K562 (cell line): ENCODE results near the gene GLYATL3. TPM values are rescaled to one million over a fixed set of nuclear protein-coding genes. Genes with fewer than 3 reads are reported as not detected.

Experiments used
- ATF2 ChIP-seq: sonication (generic); formaldehyde crosslinking; IDR thresholded peaks from 2 replicates; pipeline ENCODE4 v1.8.1; 2022; ENCODE audit warnings: missing genetic modification reagents
- E2F8 ChIP-seq: fragments of 450-650 bp; IDR thresholded peaks from 2 replicates; pipeline ENCODE4 v1.7.1; 2018; ENCODE audit warnings: mild to moderate bottlenecking, low read depth; ENCODE audit not compliant: partially characterized antibody
- HNRNPL ChIP-seq: fragments of 200-400 bp; formaldehyde crosslinking; IDR thresholded peaks from 2 replicates; pipeline ENCODE4 v1.6.1; 2017; ENCODE audit warnings: low read depth, mild to moderate bottlenecking, low read length
- L3MBTL2 ChIP-seq: fragments of 450-650 bp; IDR thresholded peaks from 2 replicates; pipeline ENCODE4 v1.6.1; 2016; ENCODE audit warnings: mild to moderate bottlenecking, moderate library complexity
- NBN ChIP-seq: fragments of 450-650 bp; IDR thresholded peaks from 2 replicates; pipeline ENCODE4 v1.6.1; 2016; ENCODE audit warnings: low read depth, mild to moderate bottlenecking
- POLR2H ChIP-seq: IDR thresholded peaks from 2 replicates; pipeline ENCODE4 v1.6.1; 2016; ENCODE audit warnings: missing genetic modification characterization, low read depth, mild to moderate bottlenecking, control low read depth, missing compliant biosample characterization, moderate library complexity
- PREB ChIP-seq: sonication (generic); formaldehyde crosslinking; IDR thresholded peaks from 2 replicates; pipeline ENCODE4 v1.8.1; 2023; ENCODE audit warnings: mild to moderate bottlenecking, missing genetic modification reagents
- SPI1 ChIP-seq: IDR thresholded peaks from 2 replicates; pipeline ENCODE4 v1.6.1; 2011; ENCODE audit warnings: low read depth, low read length, control low read depth, borderline replicate concordance
- SREBF2 ChIP-seq: sonication (generic); formaldehyde crosslinking; IDR thresholded peaks from 2 replicates; pipeline ENCODE4 v1.4.0; 2020; ENCODE audit warnings: mild to moderate bottlenecking, missing genetic modification reagents
- THRAP3 ChIP-seq: fragments of 450-650 bp; IDR thresholded peaks from 2 replicates; pipeline ENCODE4 v1.6.1; 2016; ENCODE audit warnings: mild to moderate bottlenecking, inconsistent platforms, borderline replicate concordance
- TRIM24 ChIP-seq, 2 experiments: fragments of 450-650 bp; IDR thresholded peaks; 2 replicates each; pipeline ENCODE4 v1.6.1; 2016
- U2AF2 ChIP-seq: fragments of 200-400 bp; formaldehyde crosslinking; optimal IDR thresholded peaks from 2 replicates; pipeline ENCODE3; 2017; ENCODE audit warnings: low read depth, mild to moderate bottlenecking, low read length
- ZBTB11 ChIP-seq, 3 experiments: fragments of 200-800 bp in 1 of 3; fragments of 250-450 bp in 1 of 3; fragments of 450-650 bp in 1 of 3; sonication (Bioruptor Pico) in 1 of 3; sonication (Bioruptor generic) in 1 of 3; formaldehyde crosslinking in 1 of 3; IDR thresholded peaks; 2 replicates each; pipeline versions ENCODE4 v1.6.1 to v1.8.0; 2016 to 2022; ENCODE audit warnings: mild to moderate bottlenecking in 2 of 3, missing genetic modification characterization in 2 of 3, missing compliant biosample characterization in 1 of 3, moderate library complexity in 1 of 3
- ZBTB43 ChIP-seq: sonication (generic); formaldehyde crosslinking; IDR thresholded peaks from 2 replicates; pipeline ENCODE4 v1.8.0; 2023; ENCODE audit warnings: mild to moderate bottlenecking, missing genetic modification reagents
- ZEB2 ChIP-seq: fragments of 450-650 bp; IDR thresholded peaks from 2 replicates; pipeline ENCODE4 v1.6.1; 2016
- ZNF76 ChIP-seq: fragments of 250-450 bp; sonication (Bioruptor Pico); IDR thresholded peaks from 2 replicates; pipeline ENCODE4 v1.4.0; 2020; ENCODE audit warnings: mild to moderate bottlenecking, moderate library complexity, borderline replicate concordance
- polyA plus RNA-seq, 8 experiments: library from polyadenylated mRNA; depleted of rRNA in 4 of 8; stranded (reverse) in 5 of 8; unstranded in 3 of 8; fragments of >200 nt; fragmentation: Nextera tagmentation in 2 of 8; fragmentation: Illumina TruSeq in 1 of 8; extraction: Ambion mirVana in 2 of 8; extraction: Trizol in 1 of 8; gene quantifications; 2 replicates each; pipeline versions ENCODE4 v1.2.1 to v1.2.3, GENCODE V29; 2011 to 2014; ENCODE audit warnings: inconsistent platforms in 1 of 8, missing spikeins in 1 of 8
- total RNA-seq, 7 experiments: library from RNA; depleted of rRNA in 6 of 7; stranded (reverse); fragments of >200 nt in 6 of 7; fragmentation: Illumina TruSeq in 2 of 7; extraction: Trizol in 2 of 7; gene quantifications; 2 replicates each; pipeline versions ENCODE4 v1.2.1 to v1.2.3, GENCODE V29; 2011 to 2021; ENCODE audit warnings: low replicate concordance in 1 of 7

The GLYATL3 gene
- total and polyA plus RNA-seq, 9 of the 15 experiments (the other 6 are each of a cell fraction or from before 2014, with no cell fraction given), result not detected

GRCh38 chr6:49462927-49463611, 36.7 kb upstream of the GLYATL3 start, which contains the start of the genes CENPQ and MMUT (continued):
- TF ChIP-seq POLR2H (tag) (peak; percentile 89), ZNF76 (0 out of 2 replicates have a peak, but pooled peaks have one; percentile 10), U2AF2 (no peak), SPI1 (peak; percentile 88), HNRNPL (no peak), PREB (CRISPR knock-in tag) (no peak), TRIM24 (IDR thresholded peaks at IDR 0.05) (peak in 1 of 2 experiments; percentile 54; a peak in 2 of 4 replicates), L3MBTL2 (peak; percentile 59; the same call in 1 of the 2 replicates), NBN (peak; percentile 94), E2F8 (peak; percentile 97), THRAP3 (0 out of 2 replicates have a peak, but pooled peaks have one; percentile 17), ZBTB43 (CRISPR knock-in tag) (no peak), ZEB2 (peak; percentile 74), SREBF2 (CRISPR knock-in tag) (no peak), ZBTB11 (CRISPR knock-in tag; IDR thresholded peaks at IDR 0.05) (0 out of 6 replicates have a peak, but pooled peaks of 1 of the 3 experiments have one; percentile 51), ATF2 (CRISPR knock-in tag) (no peak)
